Choroid plexus epithelial cell (primary cell): Measurements from ENCODE around the gene BRD4.

Source experiments
- DNase-seq: peaks from one replicate; pipeline ENCODE4 v3.0.0-alpha.2; 2010; ENCODE audit warnings: low read depth
- H3K4me3 ChIP-seq: 2 replicates; pipeline ENCODE4 v1.5.1; 2011; ENCODE audit warnings: low read depth, mild to moderate bottlenecking, control low read depth, low read length, moderate library complexity
- CTCF ChIP-seq: conservative IDR thresholded peaks from 2 replicates; pipeline ENCODE4 v1.5.1; 2011; ENCODE audit warnings: low read depth, mild to moderate bottlenecking, control low read depth, inconsistent platforms, low read length, moderate library complexity

BRD4 gene

GRCh38 chr19:15297416-15298224, 34.7 kb downstream of the BRD4 start:
- TF ChIP-seq CTCF = peak; percentile 41
- no peak overlapping the region for H3K4me3 ChIP-seq
- peak; percentile 77 for DNase-seq

- no peak for DNase-seq
- no peak overlapping the region for H3K4me3 ChIP-seq
- TF ChIP-seq CTCF = no peak
Observed at GRCh38 chr19:15296841-15297415, 35.4 kb downstream of the BRD4 start.

- no peak for DNase-seq
- TF ChIP-seq CTCF = no peak
- H3K4me3 ChIP-seq = no peak overlapping the region
Observed at GRCh38 chr19:15296353-15296752, 36.0 kb downstream of the BRD4 start.

GRCh38 chr19:15294561-15294990, 37.8 kb downstream of the BRD4 start:
- no peak for TF ChIP-seq CTCF
- no peak overlapping the region for H3K4me3 ChIP-seq
- no peak for DNase-seq

GRCh38 chr19:15293781-15294491, 38.4 kb downstream of the BRD4 start:
- no peak for TF ChIP-seq CTCF
- peak; percentile 70 for DNase-seq
- H3K4me3 ChIP-seq = no peak overlapping the region

GRCh38 chr19:15292847-15293582, 39.3 kb downstream of the BRD4 start:
- no peak overlapping the region for H3K4me3 ChIP-seq
- TF ChIP-seq CTCF = no peak
- no peak for DNase-seq
